ENCODE data around the gene SGPL1.

SGPL1 gene

DNA sequence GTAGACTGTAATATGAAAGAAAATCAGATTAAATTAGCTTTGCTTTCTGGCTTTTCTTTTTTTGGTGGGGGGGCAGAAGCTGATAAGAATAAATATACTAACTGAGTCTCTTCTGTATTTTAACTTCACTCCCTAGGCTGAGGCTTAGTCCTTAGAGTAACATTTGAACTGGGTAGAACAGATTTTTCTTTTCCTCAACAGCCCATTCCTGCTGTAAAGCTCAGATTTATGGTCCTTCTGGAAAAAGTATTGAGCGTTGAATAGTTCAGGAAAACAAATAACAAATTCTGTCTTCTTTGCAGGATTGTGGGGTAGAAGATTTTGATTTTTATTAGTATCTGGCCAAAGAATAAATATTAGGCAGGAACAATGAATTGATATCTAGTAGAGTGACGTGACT, 17.9 kb downstream of the SGPL1 start:
- peak overlapping the region; percentile 30 for H3K4me3 Mint-ChIP-seq
- intact Hi-C loops (cut with micrococcal nuclease): loop anchor here (2.0 kb wide), 2 partner anchors 17 to 33 kb away; no protein-coding TSS in a partner anchor
- H3K27ac Mint-ChIP-seq: peak overlapping the region; percentile 88
- H3K9me3 Mint-ChIP-seq: no peaks in the 10 kb centered on the region
- peaks cover 89% of the 10 kb centered on the region for H3K4me1 Mint-ChIP-seq (ENCODE audit: low read depth)
- no peaks in the 10 kb centered on the region for H3K27me3 Mint-ChIP-seq
- H3K36me3 Mint-ChIP-seq (ENCODE audit: low read depth): peaks cover 71% of the 10 kb centered on the region

DNA sequence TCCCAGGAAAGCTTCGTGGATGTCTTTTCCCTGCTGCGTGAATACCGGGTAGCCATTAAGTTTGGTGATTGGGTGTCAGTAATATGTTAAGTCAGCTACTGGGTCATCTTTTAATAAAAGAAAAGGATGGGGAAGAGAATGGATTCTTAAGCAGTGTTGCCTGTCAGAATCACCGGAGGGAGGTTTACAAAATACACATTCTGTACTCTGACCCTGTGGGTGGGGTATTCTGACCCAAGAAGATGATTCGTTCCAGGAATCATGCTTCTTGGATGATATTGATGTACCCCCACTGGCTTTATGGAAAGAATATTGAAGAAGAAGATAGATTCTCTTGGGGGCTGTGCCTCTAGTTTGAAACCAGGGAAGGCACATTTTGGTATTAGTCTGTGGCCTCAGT, 18.3 kb downstream of the SGPL1 start:
- peak overlapping the region; percentile 23 for H3K4me3 Mint-ChIP-seq
- H3K9me3 Mint-ChIP-seq: no peaks in the 10 kb centered on the region
- H3K4me1 Mint-ChIP-seq (ENCODE audit: low read depth): peaks cover 89% of the 10 kb centered on the region
- H3K27me3 Mint-ChIP-seq: no peaks in the 10 kb centered on the region
- peak overlapping the region; percentile 88 for H3K27ac Mint-ChIP-seq
- peaks cover 68% of the 10 kb centered on the region for H3K36me3 Mint-ChIP-seq (ENCODE audit: low read depth)
- intact Hi-C loops (cut with micrococcal nuclease): no loop called here

DNA sequence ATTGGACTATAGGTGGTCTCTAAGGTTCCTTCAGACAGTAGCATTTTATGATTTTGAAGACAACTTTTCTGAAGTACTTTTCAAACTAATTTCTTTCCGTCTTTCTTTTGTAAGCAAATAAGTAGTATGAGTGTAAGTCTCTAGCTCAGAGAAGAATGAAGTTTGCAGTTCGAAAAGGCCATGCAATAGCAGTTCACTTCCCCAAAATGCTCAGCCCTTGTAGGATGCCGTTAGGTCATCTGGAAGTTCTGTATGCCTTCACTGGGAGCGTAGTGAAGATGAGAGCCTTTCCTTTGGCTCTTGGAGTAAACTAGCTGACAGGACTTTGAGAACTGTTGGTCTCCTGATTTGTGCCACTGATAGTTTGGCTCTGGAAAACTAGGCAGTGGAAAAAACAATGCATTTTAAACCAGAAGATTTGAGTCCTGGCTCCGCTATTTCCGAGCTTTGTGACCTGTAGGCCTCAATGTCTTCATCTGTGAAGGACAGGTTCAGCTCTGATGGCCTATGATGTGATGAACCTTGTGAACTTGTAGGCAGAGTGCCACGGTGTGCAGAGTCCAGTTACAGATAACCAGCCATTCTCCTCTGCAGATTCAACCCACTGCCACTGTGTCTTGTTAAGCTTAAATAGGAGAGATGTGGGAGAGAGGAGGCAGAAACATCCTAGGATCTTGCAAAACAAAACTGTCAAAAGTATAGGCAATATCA, 18.8 kb downstream of the SGPL1 start:
- intact Hi-C loops (cut with micrococcal nuclease): no loop called here
- Mint-ChIP-seq H3K27me3 (no peaks in the 10 kb centered on the region), H3K36me3 (ENCODE audit: low read depth) (peaks cover 68% of the 10 kb centered on the region), H3K9me3 (no peaks in the 10 kb centered on the region), H3K4me1 (ENCODE audit: low read depth) (peaks cover 84% of the 10 kb centered on the region), H3K27ac (peak overlapping the region; percentile 88), H3K4me3 (peak overlapping the region; percentile 23)

DNA sequence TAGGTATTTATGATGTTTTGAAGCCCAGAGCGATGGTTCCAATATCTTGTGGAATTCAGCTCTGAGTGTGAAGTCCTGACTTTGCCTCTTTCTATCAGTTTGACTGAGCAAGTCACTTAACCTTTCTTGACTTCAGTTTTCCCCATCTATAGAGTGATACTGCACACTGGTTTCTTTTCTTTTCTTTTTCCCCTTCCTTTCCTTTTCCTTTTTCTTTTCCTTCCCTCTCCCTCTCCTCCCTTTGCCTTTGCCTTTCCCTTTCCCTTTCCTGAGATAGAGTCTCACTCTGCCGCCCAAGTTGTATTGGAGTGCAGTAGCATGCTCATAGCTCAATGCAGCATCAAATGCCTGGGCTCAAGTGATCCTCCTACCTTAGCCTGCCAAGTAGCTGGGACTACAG, 20.6 kb downstream of the SGPL1 start:
- intact Hi-C loops (cut with micrococcal nuclease): no loop called here
- Mint-ChIP-seq H3K27me3 (no peaks in the 10 kb centered on the region), H3K4me1 (ENCODE audit: low read depth) (peaks cover 76% of the 10 kb centered on the region), H3K27ac (peak overlapping the region; percentile 88), H3K4me3 (peak overlapping the region; percentile 2), H3K9me3 (no peaks in the 10 kb centered on the region), H3K36me3 (ENCODE audit: low read depth) (peaks cover 70% of the 10 kb centered on the region)

DNA sequence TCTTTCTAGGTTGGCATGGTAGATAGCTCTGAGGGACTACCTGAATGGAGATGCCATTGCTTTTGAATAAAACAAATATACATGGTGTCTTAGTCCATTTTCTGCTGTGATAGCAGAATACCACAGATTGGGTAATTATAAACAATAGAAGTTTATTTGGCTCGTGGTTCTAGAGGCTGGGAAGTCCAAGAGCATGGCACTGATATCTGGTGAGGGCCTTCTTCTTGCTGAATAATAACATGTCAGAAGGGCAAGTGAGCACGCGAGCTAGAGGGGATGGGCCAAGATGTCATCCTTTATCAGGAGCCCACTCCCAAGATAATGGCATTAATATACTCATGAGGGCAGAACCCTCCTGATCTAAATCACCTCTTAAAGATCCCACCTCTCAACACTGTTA, 21.9 kb downstream of the SGPL1 start:
- H3K9me3 Mint-ChIP-seq: no peaks in the 10 kb centered on the region
- no peak overlapping the region for H3K4me3 Mint-ChIP-seq
- H3K27me3 Mint-ChIP-seq: no peaks in the 10 kb centered on the region
- peaks cover 70% of the 10 kb centered on the region for H3K4me1 Mint-ChIP-seq (ENCODE audit: low read depth)
- peaks cover 78% of the 10 kb centered on the region for H3K36me3 Mint-ChIP-seq (ENCODE audit: low read depth)
- intact Hi-C loops (cut with micrococcal nuclease): no loop called here
- H3K27ac Mint-ChIP-seq: peak overlapping the region; percentile 58

DNA sequence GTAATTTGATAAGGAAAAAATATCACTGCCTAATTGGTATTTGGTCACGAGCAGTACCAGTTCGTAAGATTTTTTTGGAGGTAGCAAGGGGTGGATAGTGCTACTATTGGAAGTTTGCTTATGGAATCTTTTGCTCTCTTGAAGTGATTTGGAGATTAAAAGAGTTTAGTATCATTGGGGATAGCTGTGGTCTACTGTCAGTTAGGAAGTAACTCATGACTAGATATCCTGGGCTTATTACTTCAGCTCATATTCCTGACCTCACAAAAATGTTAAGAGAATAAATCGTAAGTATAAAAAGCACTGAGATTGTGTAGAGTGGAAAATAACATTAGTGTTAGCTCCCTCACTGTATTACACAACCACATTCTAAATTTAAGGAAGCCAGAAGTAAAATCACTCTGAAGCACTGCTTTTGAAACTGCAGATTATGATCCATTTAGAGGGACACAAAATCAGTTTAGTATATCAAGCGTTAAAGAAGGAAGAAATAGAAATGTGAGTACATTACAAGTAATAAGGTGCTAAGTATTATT, 22.6 kb downstream of the SGPL1 start:
- no peaks in the 10 kb centered on the region for H3K27me3 Mint-ChIP-seq
- H3K36me3 Mint-ChIP-seq (ENCODE audit: low read depth): peaks cover 81% of the 10 kb centered on the region
- peak overlapping the region; percentile 58 for H3K27ac Mint-ChIP-seq
- peaks cover 70% of the 10 kb centered on the region for H3K4me1 Mint-ChIP-seq (ENCODE audit: low read depth)
- H3K4me3 Mint-ChIP-seq: no peak overlapping the region
- intact Hi-C loops (cut with micrococcal nuclease): no loop called here
- H3K9me3 Mint-ChIP-seq: no peaks in the 10 kb centered on the region

DNA sequence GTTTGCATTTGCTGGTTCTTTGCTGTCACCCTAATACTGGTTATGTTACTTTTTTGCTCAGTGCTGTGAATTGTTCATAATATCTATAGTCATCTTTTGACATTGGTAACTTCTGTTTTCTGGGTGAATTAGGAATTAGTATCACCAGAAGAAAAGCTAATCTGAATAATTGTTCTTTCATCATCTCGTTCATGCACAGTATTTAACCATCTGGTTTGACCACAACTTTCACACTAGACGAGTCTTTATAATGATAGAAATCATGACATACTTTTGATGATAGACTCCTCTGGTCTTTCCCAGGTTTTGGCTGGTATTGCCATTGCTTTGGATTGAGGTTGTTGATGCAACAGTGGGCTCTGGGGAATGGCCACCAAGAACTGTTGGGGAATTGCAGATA, 25.1 kb downstream of the SGPL1 start:
- Mint-ChIP-seq H3K4me1 (ENCODE audit: low read depth) (peaks cover 67% of the 10 kb centered on the region), H3K27me3 (no peaks in the 10 kb centered on the region), H3K36me3 (ENCODE audit: low read depth) (peaks cover 92% of the 10 kb centered on the region), H3K9me3 (no peaks in the 10 kb centered on the region), H3K4me3 (no peak overlapping the region), H3K27ac (no peak overlapping the region)
- intact Hi-C loops (cut with micrococcal nuclease): no loop called here

DNA sequence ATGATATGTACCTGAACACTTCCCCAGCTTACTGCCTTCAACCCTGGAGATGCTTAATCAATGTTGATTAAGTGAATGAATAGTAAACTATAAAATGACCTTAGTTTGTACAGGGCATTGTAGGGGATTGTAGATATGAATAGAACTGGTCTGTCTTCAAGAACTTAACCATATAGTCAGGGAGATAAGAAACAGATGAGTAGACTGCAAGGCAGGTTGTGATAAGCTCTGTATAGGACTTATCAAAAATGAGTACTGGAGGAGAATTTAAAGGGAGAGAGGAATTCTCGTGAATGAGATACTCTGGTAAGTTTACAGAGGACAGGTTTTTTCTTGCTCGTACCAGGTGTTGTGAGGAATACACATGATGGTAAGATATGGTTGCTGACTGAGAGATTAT, 27.6 kb downstream of the SGPL1 start:
- H3K4me3 Mint-ChIP-seq: no peak overlapping the region
- intact Hi-C loops (cut with micrococcal nuclease): no loop called here
- H3K4me1 Mint-ChIP-seq (ENCODE audit: low read depth): peaks cover 60% of the 10 kb centered on the region
- H3K27ac Mint-ChIP-seq: peak overlapping the region; percentile 10
- H3K36me3 Mint-ChIP-seq (ENCODE audit: low read depth): peaks cover 93% of the 10 kb centered on the region
- H3K9me3 Mint-ChIP-seq: no peaks in the 10 kb centered on the region
- H3K27me3 Mint-ChIP-seq: no peaks in the 10 kb centered on the region

DNA sequence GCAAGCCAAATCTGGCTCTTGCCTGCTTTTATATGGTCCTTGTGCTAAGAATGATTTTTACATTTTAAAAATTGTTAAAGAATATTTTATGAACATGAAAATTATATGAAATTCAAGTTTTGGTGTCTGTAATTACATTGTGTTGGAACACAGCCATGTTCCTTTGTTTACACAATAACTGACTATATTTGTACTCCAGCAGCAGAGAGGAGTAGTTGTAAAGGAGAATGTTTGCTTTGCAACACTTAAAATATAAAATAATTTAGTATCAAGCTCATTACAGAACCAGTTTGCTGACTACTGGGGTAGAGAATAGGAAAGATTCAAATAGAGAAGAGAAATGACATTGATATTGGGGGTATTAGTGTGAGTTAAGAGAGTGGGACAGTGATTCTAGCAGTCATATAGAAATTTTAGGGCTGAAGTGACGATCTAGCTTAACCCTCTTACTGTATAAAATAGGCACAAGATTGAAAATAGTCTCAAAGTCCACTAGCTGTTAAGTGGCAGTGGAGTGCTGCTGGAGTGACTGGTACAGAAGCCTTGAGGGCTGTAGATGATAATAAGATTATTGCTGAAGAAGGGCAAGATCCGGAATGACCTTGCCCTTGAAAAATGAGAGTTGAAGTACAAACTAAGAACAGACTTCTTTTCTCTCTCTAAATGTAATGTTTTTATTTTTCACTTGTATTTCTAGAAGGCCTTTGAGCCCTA, 28.2 kb downstream of the SGPL1 start:
- peaks cover 94% of the 10 kb centered on the region for H3K36me3 Mint-ChIP-seq (ENCODE audit: low read depth)
- peak overlapping the region; percentile 10 for H3K27ac Mint-ChIP-seq
- no peak overlapping the region for H3K4me3 Mint-ChIP-seq
- peaks cover 59% of the 10 kb centered on the region for H3K4me1 Mint-ChIP-seq (ENCODE audit: low read depth)
- H3K9me3 Mint-ChIP-seq: no peaks in the 10 kb centered on the region
- intact Hi-C loops (cut with micrococcal nuclease): no loop called here
- H3K27me3 Mint-ChIP-seq: no peaks in the 10 kb centered on the region

DNA sequence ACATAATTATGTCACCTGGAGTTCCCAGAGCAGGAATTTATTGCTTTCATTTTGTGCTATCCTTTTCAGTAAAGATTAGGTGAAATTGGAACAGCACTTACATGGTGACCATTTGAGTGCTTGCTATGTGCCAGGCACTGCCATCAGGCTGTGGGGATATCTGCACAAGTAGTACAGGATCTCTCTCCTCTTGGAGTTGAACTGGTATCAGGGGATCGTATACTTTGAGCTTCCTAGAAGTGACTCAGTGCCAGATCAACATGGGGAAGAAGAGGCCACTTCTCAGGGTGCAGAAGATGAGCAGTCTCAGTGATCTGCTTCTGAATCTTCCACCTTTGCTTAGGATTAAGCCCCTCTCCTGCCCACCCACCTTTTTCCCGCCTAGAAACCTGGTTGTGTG, 29.5 kb downstream of the SGPL1 start:
- H3K4me1 Mint-ChIP-seq (ENCODE audit: low read depth): peaks cover 57% of the 10 kb centered on the region
- H3K9me3 Mint-ChIP-seq: no peaks in the 10 kb centered on the region
- peak overlapping the region; percentile 32 for H3K27ac Mint-ChIP-seq
- no peaks in the 10 kb centered on the region for H3K27me3 Mint-ChIP-seq
- H3K36me3 Mint-ChIP-seq (ENCODE audit: low read depth): peaks cover 96% of the 10 kb centered on the region
- intact Hi-C loops (cut with micrococcal nuclease): no loop called here
- H3K4me3 Mint-ChIP-seq: no peak overlapping the region

DNA sequence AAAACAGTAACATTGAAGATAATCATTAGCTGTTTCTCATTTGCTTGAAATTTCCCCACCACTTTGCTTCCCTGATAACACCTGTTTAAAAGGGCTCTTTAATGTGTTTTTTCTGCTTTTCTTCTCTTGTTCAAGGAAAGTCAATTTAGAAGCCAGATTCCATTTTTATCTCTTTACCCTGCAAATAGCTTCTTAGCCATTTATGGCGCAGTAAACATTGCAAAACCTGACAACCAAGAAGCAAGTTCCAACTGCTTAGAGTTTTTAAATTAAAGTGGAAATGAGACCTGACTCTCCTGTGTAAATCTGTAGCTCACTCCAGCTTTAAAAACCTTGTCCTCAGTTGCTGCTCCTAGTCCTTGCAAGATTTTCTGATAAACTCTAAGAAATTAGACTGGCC, 30.1 kb downstream of the SGPL1 start:
- H3K27ac Mint-ChIP-seq: peak overlapping the region; percentile 32
- H3K27me3 Mint-ChIP-seq: no peaks in the 10 kb centered on the region
- peaks cover 55% of the 10 kb centered on the region for H3K4me1 Mint-ChIP-seq (ENCODE audit: low read depth)
- no peak overlapping the region for H3K4me3 Mint-ChIP-seq
- intact Hi-C loops (cut with micrococcal nuclease): no loop called here
- peaks cover 98% of the 10 kb centered on the region for H3K36me3 Mint-ChIP-seq (ENCODE audit: low read depth)
- H3K9me3 Mint-ChIP-seq: no peaks in the 10 kb centered on the region

DNA sequence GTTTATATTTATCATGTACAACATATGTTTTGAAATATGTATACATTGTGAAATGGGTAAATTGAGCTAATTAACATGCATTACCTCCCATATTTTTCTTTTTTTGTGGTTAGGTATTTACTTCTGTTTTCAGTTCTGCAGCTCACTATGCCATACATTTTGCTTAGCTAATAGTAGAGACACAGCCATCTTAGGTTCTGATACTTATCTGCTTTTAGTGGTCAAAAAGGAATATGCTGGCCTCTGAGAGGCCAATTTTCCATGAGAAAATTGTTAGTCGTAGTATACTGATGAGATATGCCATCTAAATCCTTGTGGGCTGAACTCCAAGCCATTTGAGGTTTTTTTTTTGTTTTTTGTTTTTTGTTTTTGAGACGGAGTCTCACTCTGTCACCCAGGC, 31.0 kb downstream of the SGPL1 start:
- no peaks in the 10 kb centered on the region for H3K27me3 Mint-ChIP-seq
- peaks cover 57% of the 10 kb centered on the region for H3K4me1 Mint-ChIP-seq (ENCODE audit: low read depth)
- no peak overlapping the region for H3K4me3 Mint-ChIP-seq
- intact Hi-C loops (cut with micrococcal nuclease): no loop called here
- H3K9me3 Mint-ChIP-seq: no peaks in the 10 kb centered on the region
- peaks cover 98% of the 10 kb centered on the region for H3K36me3 Mint-ChIP-seq (ENCODE audit: low read depth)
- H3K27ac Mint-ChIP-seq: no peak overlapping the region

DNA sequence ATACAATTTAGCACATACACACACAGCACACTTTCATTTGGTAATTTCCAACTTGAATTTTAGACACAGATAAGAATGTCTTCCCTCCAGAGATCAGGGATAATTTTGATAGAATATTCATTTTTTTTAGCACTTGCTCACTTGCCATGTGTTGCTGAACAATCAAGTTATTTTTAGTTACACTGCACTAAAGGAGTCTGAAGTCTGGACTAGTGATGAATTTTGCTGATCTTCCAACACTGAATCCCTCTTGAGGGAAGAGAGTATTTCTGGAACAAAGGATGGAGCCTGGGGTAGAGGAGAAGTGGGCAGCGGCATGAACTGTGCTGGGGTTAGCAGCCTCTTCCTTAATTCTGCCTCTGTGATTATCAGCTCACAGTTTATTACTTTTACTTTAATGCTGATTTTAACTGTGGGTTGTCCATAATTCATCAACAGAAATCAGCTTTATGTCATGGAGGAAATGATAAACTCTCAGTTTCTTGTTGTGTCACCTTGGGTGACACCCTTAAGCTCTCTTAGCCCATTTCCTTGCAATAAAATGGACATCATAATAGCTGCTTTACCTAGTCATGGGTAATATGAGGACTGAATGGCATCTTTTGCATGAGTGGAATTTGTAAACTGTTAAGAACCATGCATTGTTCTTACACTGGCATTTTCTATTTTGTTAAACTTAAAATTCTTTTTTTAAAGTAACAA, 32.1 kb downstream of the SGPL1 start:
- intact Hi-C loops (cut with micrococcal nuclease): no loop called here
- Mint-ChIP-seq H3K4me1 (ENCODE audit: low read depth) (peaks cover 53% of the 10 kb centered on the region), H3K36me3 (ENCODE audit: low read depth) (peaks cover 98% of the 10 kb centered on the region), H3K27ac (peak overlapping the region; percentile 20), H3K27me3 (no peaks in the 10 kb centered on the region), H3K9me3 (no peaks in the 10 kb centered on the region), H3K4me3 (no peak overlapping the region)

DNA sequence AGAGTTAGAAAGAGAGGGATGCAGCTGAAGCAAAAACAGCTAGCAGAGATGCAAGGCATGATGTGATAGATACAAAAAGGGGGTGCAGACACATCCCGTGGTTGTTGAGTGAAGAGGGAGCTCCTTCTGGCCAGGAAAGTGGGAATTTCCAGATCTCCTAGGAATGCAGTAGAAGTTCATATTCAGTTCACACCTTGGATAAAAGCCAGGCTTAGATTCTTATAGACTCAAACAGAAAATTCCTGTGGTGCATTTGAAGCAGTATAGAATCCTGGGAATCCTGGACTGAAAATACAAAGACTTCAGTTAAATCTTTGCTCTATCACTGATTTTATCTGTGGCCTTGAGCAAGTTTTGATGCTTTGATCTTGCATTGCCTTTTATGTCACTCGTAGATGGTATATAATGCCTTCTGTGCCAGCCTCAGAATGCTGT, 33.9 kb downstream of the SGPL1 start:
- peaks cover 36% of the 10 kb centered on the region for H3K4me1 Mint-ChIP-seq (ENCODE audit: low read depth)
- intact Hi-C loops (cut with micrococcal nuclease): no loop called here
- no peaks in the 10 kb centered on the region for H3K9me3 Mint-ChIP-seq
- no peak overlapping the region for H3K4me3 Mint-ChIP-seq
- H3K27me3 Mint-ChIP-seq: no peaks in the 10 kb centered on the region
- no peak overlapping the region for H3K27ac Mint-ChIP-seq
- H3K36me3 Mint-ChIP-seq (ENCODE audit: low read depth): peaks cover 98% of the 10 kb centered on the region
